ENCODE data around the gene MLC1.

GRCh38 chr22:50039669-50040443 is 45.4 kb downstream of the MLC1 start:
- no peak for TF ChIP-seq RAD21 (IDR thresholded peaks at IDR 0.05; ENCODE audit: low read length)
- no peak for TF ChIP-seq POLR2A (IDR thresholded peaks at IDR 0.05; ENCODE audit: low read depth, low read length)
- no peak for TF ChIP-seq CTCF (conservative IDR thresholded peaks at IDR 0.05; ENCODE audit: low read depth, low read length)
- no peak for TF ChIP-seq NFE2L2 (IDR thresholded peaks at IDR 0.05; ENCODE audit: low read depth, low read length)
- no peak for TF ChIP-seq USF2 (IDR thresholded peaks at IDR 0.05; ENCODE audit: low read depth, low read length)
- TF ChIP-seq SMC3 (IDR thresholded peaks at IDR 0.05; ENCODE audit: low read depth, low read length): no peak
- TF ChIP-seq ELK1 (IDR thresholded peaks at IDR 0.05; ENCODE audit: borderline replicate concordance, low read depth, low read length): no peak
- no peak for TF ChIP-seq MAFK (IDR thresholded peaks at IDR 0.05; ENCODE audit: low read depth, low read length)
- no peak for TF ChIP-seq RFX5 (IDR thresholded peaks at IDR 0.05; ENCODE audit: low read depth, low read length)
- no peak for TF ChIP-seq CEBPB (IDR thresholded peaks at IDR 0.05; ENCODE audit: low read depth, low read length)
